ENCODE measurements around the gene MMP14. TPM values are rescaled to one million over a fixed set of nuclear protein-coding genes. Genes with fewer than 3 reads are reported as not detected.

MMP14 gene
- total and polyA plus RNA-seq, 2 of the 13 experiments (the other 11 are each of a cell fraction or from before 2014, with no cell fraction given), result 5.2 to 9.8 TPM

GRCh38 chr14:22871224-22872032 is 35.0 kb downstream of the MMP14 start, which contains the start of gene LRP10 (continued):
- TF ChIP-seq PREB (CRISPR knock-in tag; IDR thresholded peaks at IDR 0.05) (0 out of 2 replicates have a peak, but pooled peaks have one; percentile 24), TRAFD1 (CRISPR knock-in tag; IDR thresholded peaks at IDR 0.05; ENCODE audit: borderline replicate concordance) (peak; percentile 88; the same call in 1 of the 2 replicates), POGK (CRISPR knock-in tag; conservative IDR thresholded peaks at IDR 0.05) (peak; percentile 89), ATF6 (CRISPR knock-in tag; conservative IDR thresholded peaks at IDR 0.05) (peak; percentile 82; the same call in 1 of the 2 replicates), FOXA3 (CRISPR knock-in tag; IDR thresholded peaks at IDR 0.05) (peak; percentile 94), ZSCAN25 (CRISPR knock-in tag; IDR thresholded peaks at IDR 0.05) (peak; percentile 88), ZNF609 (CRISPR knock-in tag; IDR thresholded peaks at IDR 0.05; ENCODE audit: borderline replicate concordance) (peak; percentile 84), PCBP2 (optimal IDR thresholded peaks at IDR 0.05; ENCODE audit: low read depth, low read length, poor library complexity, severe bottlenecking) (peak; percentile 85), MIXL1 (CRISPR knock-in tag; IDR thresholded peaks at IDR 0.05) (peak; percentile 72), ZNF574 (CRISPR knock-in tag; IDR thresholded peaks at IDR 0.05) (peak; percentile 87)
